HG02623 (cell line): ENCODE measurements around the gene HBA1.
"Not testable (repeated sequence)": the region's sequence is repeated elsewhere in the genome, so short reads cannot be mapped to it uniquely, and the experiment has no call there.

Experiments used
- ATAC-seq: cut with Tn5 transposase; IDR thresholded peaks from one replicate; pipeline ENCODE4 v1.9.1; 2021; ENCODE audit warnings: moderate library complexity; ENCODE audit not compliant: unreplicated experiment

HBA1 gene

DNA sequence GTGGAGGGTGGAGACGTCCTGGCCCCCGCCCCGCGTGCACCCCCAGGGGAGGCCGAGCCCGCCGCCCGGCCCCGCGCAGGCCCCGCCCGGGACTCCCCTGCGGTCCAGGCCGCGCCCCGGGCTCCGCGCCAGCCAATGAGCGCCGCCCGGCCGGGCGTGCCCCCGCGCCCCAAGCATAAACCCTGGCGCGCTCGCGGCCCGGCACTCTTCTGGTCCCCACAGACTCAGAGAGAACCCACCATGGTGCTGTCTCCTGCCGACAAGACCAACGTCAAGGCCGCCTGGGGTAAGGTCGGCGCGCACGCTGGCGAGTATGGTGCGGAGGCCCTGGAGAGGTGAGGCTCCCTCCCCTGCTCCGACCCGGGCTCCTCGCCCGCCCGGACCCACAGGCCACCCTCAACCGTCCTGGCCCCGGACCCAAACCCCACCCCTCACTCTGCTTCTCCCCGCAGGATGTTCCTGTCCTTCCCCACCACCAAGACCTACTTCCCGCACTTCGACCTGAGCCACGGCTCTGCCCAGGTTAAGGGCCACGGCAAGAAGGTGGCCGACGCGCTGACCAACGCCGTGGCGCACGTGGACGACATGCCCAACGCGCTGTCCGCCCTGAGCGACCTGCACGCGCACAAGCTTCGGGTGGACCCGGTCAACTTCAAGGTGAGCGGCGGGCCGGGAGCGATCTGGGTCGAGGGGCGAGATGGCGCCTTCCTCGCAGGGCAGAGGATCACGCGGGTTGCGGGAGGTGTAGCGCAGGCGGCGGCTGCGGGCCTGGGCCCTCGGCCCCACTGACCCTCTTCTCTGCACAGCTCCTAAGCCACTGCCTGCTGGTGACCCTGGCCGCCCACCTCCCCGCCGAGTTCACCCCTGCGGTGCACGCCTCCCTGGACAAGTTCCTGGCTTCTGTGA, at the start of gene HBA1:
HBA1 (plus strand) TSS at position 204 of the 906 bp plus-strand sequence; CDS start at position 241, 37 bp downstream.
- not testable (repeated sequence) for ATAC-seq

DNA sequence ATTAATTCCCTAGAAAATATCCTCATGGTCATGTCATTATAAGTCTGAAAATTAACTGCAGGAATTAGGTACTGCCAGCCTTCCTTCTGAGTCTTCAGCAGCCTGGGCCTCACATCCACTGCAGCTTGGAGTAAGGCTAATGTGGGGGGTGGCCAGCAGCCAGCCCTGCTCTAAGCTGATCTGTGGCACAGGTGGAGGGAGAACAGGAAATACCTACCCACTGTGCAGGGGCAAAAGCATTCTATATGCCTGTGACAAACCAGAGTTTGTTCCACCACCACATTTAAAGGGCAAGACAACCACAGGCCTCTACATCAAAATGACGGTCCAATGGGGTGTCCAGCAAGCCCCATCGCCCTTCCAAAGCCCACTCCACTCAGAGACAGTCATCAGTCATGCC, 47.4 kb upstream of the HBA1 start:
- no peak for ATAC-seq

DNA sequence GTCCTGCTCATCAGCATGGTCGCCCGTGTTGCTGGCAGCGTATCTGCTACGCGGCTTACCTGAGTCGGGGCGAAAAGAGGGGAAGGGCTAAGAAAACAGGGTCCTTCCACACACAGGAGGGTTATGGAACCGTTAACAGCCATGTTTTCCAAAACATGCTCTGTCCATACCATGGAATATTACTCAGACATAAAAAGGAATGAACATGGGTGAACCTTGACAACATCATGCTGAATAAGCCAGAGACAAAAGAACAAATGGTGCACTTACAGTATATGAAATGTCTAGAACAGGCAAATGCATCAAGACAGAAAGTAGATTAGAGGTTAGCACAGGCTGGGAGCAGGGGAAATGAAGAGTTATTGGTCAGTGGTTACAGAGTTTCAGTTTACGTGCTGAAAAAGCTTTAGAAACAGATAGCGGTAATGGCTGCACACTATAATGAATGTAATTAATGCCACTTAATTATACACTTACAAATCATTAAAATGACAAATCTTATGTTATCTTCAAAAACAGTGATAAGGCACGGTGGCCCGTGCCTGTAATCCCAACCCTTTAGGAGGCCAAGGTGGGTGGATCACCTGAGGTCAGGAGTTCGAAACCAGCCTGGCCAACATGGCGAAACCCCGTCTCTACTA, 45.8 kb upstream of the HBA1 start:
- ATAC-seq, result no peak

DNA sequence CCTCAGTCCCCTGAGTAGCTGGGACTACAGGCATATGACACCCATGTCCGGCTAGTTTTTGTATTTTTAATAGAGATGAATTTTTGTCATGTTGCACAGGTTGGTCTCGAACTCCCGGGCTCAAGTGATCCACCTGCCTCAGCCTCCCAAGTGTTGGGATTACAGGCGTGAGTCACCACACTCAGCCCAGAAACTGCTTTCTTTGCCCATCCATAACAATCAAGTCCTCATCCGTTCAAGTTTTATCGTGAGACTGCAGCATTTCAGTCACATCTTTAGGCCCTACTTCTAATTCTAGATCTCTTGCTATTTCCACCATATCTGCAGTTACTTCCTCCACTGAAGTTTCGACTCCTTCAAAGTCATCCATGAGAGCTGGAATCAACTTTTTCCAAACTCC, 44.4 kb upstream of the HBA1 start:
- ATAC-seq, result no peak

DNA sequence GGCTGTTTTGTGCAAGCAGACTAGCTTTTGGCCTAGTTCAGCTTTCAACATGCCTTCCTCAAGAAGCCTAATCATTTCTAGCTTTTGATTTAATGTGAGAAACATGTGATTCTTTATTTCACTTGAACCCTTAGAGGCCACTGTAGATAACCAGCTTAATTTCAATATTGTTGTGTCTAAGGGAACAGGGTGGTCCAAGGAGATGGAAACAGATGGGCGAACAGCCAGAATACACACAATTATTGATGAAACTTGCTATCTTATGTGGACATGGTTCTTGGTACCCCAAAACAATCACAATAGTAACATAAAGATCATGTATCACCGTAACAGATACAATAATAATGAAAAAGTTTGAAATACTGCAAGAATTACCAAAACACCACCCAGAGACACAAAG, 42.8 kb upstream of the HBA1 start:
- ATAC-seq, result no peak

DNA sequence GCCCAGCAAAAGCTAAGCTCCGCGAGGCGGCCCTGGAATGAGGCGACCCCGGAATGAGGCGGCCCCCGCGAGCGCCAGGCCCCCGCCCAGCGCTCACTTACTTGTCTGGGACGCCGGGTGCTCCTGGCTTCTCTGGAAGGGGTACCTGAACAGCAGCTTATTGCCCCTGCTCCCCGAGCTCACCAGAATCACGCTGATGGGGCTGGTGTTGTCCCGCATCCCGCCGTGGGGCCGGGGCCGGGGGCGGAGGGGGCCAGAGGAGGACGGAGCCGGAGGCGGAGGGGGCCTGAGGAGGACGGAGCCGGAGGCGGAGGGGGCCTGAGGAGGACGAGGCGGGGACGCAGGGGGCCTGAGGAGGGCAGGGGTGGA, 38.4 kb upstream of the HBA1 start:
- ATAC-seq, result no peak

DNA sequence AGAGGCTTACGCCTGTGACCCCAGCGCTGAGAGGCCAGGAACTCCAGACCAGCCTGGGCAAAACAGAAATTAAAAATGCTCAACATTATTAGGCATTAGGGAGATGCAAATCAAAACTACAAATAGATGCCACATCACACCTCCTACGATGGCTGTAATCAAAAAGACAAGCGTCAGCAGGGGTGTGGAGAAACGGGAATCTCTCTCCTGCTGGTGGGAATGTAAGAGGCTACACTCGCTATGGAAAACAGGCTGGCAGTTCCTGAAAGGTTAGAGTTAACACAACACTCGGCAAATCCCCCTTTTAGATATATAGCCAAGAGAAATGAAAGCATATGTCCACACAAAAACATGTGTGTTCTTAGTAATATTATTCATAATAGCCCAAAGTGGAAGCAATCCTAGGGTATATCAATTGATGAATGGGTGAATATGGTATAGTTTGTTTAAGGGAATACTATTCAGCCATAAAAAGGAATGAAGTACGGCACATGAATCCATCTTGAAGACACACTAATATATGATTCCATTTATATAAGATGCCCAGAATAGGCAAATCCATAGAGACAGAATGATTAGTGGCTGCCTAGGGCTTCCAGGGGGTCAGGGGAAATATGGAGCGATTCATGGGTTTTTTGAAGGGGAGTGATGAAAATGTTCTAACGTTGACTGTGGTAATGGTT, 36.2 kb upstream of the HBA1 start:
- no peak for ATAC-seq

DNA sequence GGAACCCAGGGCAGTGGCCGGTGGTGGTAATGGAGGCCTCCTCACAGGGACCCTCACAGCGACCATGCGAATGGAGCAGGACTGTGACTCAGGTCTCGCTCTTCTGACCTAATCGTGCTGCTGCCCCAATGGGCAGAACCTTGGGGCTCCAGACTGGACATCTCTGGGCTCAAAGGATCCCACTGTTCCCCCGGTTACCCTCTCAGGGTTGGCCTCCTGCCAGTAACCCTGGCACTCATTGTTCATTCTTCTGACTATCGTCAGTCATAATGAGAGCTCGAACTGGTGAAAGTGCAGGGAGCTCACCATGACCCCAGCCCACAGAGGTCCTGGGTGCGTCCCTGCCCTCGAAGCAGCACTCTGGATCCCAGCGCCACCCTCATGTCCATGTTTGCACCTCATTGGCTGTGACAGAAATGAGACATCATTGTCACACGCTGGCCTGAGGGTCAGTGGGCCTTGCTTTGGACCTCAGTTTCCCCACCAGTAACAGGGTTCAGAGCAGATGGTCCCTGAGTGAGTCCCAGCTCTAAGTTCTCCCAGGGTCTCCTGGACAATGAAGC, 34.0 kb upstream of the HBA1 start:
- ATAC-seq, result no peak

DNA sequence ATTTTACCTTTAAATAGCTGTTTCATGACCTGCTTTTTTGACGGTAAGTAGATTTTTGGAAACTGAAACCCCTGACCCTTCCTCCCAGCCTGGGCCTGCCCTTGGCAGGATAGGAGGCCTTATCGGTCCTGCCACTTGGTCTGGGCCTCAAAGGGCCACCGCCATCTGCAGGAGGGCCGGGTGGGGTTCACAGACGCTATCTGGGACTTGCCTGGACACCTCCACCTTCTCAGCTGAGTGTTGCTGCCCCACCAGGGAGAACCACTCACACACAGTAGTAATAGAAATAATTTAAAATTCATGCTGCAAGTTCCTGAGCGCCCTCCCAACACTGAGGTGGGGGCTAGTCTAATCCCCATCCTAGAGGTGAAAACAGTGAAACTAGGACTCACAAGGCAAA, 33.4 kb upstream of the HBA1 start:
- no peak for ATAC-seq

DNA sequence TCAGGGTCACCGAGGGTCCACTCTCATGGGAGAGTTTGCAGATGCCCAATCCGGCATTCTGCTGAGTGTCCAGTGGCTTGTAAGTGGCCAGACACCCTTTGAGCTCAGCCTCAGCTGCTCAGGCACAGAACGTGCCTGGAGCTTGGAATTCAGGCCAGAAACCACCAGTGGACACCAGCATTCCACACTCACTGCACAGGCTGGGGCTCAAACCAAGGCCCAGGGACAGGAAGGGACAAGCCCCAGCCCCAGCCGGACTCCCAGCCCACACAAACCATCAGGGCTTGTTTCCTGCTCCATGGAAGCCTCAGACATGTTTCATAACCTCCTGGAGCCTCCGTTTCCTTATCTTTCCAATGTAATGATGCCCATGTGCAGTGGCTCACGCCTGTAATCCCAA, 33.0 kb upstream of the HBA1 start:
- no peak for ATAC-seq

DNA sequence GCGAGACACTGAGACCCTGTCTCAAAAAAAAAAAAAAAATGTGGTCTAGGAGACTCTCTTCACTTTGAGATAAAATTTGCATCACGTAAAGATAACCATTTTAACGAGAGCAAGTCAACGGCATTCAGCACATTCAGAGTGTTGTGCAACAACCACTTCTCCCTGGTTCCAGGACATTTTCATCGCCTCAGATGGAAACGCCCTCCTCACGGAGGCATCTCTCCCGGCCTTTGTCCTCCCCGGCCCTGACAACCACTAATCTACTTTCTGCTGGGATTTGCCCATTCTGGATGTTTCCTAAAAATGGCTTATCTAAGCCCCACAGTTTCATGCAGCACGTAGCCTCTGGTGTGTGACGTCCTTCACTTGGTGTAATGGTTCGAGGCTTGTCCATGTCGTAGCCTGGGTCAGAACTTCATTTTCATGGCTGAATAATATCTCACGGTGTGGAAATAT, 31.7 kb upstream of the HBA1 start:
- ATAC-seq, result no peak

DNA sequence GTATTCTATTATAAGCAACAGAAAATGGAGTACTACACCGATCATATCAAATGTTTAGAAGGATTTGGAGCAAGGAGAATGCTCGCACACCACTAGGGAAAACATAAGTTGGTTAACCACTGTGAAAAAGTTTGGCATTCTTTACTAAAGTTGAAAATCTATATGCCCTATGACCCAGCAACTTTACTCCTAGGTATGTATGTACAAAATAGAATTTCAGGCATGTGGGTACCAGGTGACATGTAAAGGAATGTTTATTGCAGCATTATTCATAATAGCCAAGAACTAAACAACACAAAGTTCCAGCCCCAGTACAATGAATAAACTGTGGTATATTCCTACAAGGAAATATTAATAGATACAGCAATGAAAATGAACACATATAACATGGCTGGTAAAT, 29.8 kb upstream of the HBA1 start:
- ATAC-seq, result no peak

DNA sequence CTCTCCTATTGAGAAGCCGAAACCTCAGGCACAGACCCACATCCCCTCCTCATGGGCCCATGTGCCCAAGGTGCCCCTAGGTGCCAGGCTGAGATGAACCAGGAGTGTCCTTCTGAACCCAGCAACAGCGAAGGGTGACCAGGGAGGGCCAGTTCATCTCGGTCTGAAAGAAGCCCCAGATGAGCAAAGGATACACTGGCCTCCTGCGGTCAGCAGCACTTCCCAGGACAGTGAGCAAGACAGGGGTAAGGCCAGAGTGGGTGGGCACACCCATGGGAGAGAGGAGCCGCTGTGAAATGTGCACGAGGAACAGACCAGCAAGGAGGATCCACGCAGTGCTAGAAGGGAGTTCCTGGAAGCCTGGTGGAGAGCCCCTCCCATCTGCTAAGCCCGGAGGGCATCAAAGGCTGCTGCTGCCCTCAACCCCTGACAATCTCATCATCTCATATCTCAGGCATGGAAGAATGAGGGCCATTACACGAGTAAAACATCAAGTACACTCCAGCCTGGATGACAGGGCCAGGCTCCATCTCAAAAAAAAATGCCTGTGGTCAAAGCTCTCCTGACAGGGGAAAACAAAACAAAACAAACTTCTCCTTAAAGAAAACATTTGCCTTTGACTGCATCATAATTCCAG, 27.3 kb upstream of the HBA1 start:
- no peak for ATAC-seq

DNA sequence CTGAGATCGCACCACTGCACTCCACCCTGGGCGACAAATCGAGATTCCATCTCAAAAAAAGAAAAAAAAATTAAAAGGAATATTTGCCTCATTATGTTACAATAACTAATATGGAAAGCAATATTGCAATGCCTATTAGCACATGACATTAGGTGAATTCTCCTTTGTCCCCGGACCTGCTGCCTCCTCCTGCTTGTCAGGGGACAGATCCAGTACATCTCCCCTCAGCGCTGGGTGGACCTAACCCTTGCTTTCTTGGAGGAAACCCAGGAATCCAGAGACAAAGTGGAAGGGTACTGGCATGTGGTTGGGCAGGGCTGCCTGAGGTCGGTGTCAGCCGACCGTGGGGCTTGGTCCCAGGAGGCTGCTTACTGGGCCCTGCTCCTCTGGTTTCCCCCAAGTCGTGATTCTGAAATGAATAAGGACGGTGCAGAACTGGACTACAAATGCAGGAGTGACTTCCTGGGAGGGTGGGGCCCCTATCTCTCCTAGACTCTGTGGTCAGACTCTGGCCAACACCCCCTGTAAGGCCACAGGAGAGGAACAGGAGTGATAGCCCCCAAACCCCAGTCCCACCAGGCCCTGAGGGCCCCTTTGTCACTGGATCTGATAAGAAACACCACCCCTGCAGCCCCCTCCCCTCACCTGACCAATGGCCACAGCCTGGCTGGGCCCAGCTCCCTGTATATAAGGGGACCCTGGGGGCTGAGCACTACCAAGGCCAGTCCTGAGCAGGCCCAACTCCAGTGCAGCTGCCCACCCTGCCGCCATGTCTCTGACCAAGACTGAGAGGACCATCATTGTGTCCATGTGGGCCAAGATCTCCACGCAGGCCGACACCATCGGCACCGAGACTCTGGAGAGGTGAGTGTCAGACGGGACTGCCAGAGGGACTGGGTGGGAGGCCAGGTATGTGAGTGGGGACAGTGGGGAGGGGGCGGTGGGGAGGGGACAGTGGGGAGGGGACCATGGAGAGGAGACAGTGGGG, 24.0 kb upstream of the HBA1 start, which contains the start of gene HBZ:
HBZ (plus strand) TSS at position 504 of the 988 bp plus-strand sequence; CDS start at position 770, 266 bp downstream.
- no peak for ATAC-seq

DNA sequence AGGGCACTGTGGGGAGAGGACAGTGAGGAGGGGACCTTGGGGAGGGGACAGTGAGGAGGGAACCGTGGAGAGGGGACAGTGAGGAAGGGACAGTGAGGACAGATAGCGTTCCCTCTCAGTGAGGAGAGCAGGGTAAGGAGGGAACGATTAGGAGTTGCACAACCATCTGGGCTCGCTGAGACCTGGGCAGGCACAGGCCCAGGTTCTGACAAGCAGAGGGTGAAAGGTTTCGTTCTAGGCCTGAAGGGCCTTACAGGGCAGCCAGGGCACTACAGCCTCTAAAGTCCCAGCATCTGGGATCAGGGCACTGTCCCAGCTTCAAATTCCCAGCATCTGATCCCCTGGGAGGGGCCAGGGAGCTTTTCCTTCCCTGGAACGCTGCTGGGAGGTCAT, 23.4 kb upstream of the HBA1 start:
- not testable (repeated sequence) for ATAC-seq

DNA sequence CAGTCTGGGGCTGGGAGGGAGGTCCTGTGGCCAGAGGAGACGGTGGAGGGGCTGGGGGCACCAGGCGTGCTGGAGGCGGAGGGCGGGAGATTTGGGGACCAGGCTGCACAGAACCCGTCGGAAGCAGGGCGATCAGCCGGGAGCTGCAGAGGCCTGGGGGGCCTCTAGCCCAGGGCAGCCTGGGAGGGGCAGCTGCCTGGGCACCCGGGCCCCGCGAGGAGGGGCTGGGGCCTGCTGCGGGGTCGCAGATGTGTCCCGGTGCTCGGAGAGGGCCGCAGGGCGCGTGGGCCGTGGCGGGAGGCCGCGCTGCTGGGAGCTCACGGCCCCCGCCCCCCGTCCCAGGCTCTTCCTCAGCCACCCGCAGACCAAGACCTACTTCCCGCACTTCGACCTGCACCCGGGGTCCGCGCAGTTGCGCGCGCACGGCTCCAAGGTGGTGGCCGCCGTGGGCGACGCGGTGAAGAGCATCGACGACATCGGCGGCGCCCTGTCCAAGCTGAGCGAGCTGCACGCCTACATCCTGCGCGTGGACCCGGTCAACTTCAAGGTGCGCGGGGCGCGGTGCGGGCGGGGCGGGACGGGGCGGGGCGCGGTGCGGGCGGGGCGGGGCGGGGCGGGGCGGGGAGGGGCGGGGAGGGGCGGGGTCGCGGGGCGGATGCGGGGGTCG, 22.8 kb upstream of the HBA1 start:
- not testable (repeated sequence) for ATAC-seq

DNA sequence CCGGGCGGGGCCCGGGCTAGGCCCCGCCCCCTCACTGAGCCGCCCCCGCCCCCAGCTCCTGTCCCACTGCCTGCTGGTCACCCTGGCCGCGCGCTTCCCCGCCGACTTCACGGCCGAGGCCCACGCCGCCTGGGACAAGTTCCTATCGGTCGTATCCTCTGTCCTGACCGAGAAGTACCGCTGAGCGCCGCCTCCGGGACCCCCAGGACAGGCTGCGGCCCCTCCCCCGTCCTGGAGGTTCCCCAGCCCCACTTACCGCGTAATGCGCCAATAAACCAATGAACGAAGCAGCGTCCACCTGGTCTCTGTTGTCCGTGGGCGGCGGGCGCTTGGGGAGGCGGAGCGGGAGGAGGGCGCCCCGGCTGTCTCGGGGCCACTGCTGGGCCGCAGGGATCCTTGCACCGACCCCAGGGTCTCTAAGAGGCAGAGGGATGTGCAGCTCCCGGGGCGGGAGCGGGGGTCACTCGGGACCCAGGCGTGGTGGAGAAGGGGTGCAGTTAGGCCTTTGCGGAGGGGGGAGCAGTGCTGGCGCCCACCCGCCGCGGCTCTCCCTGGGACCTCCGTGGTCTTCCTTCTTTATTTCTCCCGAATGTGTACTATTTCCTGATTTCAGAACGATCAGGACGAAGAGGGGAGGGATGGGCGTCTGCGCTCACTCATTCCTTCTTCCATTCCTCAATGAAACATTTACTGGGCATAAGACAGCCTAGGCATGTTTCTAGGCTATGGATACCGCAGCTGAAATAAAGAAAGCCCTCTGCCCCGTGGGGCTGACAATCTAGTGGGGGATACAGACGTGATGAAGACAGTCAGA, 22.1 kb upstream of the HBA1 start:
- no peak for ATAC-seq

DNA sequence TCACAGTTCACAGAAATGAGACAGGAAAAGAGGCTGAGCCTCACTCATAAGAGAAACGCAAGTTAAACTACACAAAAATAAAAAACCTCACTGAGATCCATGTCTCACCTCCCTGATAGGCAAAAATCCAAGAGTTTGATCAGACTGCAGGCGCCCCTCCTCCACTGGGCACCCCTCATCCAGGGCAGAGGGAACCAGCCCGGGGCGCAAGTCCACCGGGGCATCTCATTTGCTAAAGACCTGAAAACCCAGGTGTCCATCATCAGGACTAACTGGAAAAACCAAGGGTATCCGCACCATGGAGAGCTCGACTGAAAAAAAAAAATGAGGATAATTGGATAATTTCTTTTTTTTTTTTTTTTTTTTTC, 21.5 kb upstream of the HBA1 start:
- no peak for ATAC-seq
